ENCODE data around the gene TBC1D22A. TPM values are rescaled to one million over a fixed set of nuclear protein-coding genes. Genes with fewer than 3 reads are reported as not detected.

TBC1D22A gene
- total and polyA plus RNA-seq, 9 of the 15 experiments (the other 6 are each of a cell fraction or from before 2014, with no cell fraction given) = 0.20 to 11.5 (median 5.2) TPM

GRCh38 chr22:46732513-46732912, 29.9 kb upstream of the TBC1D22A start:
- no peak overlapping the region for H2AFZ ChIP-seq (ENCODE audit: low read depth, low read length)
- H3K79me2 ChIP-seq (ENCODE audit: control insufficient read depth, insufficient read depth, low read length) = peaks cover 28% of the 10 kb centered on the region
- H3K9ac ChIP-seq (ENCODE audit: insufficient read depth in 1 of 2, low read depth in 2 of 2, low read length in 2 of 2) = no peak overlapping the region
- FAIRE-seq (no peak), ATAC-seq (no peak), DNase-seq (ENCODE audit: extremely low read depth in 1 of 4, low spot score in 3 of 4) (no peak)
- H3K4me2 ChIP-seq (ENCODE audit: insufficient read depth, low read length) = no peak overlapping the region
- H3K27ac ChIP-seq (ENCODE audit: extremely low read depth, low read depth, low read length) = no peak overlapping the region
- H3K4me3 ChIP-seq = no peak overlapping the region
- no peaks in the 10 kb centered on the region for H3K9me1 ChIP-seq (ENCODE audit: control insufficient read depth, insufficient read depth, low read length)
- H3K36me3 ChIP-seq (ENCODE audit: control insufficient read depth, insufficient read depth, low read length) = peaks cover 2% of the 10 kb centered on the region; the same call in 1 of the 3 replicates
- TF ChIP-seq SAFB (IDR thresholded peaks at IDR 0.05; ENCODE audit: borderline replicate concordance, low read depth, low read length) (no peak), USF1 (CRISPR knock-in tag; IDR thresholded peaks at IDR 0.05) (no peak), KLF1 (tag; IDR thresholded peaks at IDR 0.05) (no peak), ZNF668 (CRISPR knock-in tag; IDR thresholded peaks at IDR 0.05) (no peak), MAX (CRISPR knock-in tag; IDR thresholded peaks at IDR 0.05) (no peak), TCF7L2 (IDR thresholded peaks at IDR 0.05; ENCODE audit: low read depth, low read length) (no peak), TRIM28 (IDR thresholded peaks at IDR 0.05) (no peak), NR1H2 (CRISPR knock-in tag; IDR thresholded peaks at IDR 0.05) (no peak), GATAD2B (IDR thresholded peaks at IDR 0.05; ENCODE audit: borderline replicate concordance) (no peak), KLF6 (CRISPR knock-in tag; IDR thresholded peaks at IDR 0.05; ENCODE audit: borderline replicate concordance) (no peak), XRCC5 (IDR thresholded peaks at IDR 0.05; ENCODE audit: low read depth, low read length) (no peak), RNF219 (CRISPR knock-in tag; IDR thresholded peaks at IDR 0.05) (no peak), TAF1 (IDR thresholded peaks at IDR 0.05; ENCODE audit: control insufficient read depth, extremely low read depth, insufficient read depth, low read length, severe bottlenecking) (no peak), HINFP (tag; conservative IDR thresholded peaks at IDR 0.05; ENCODE audit: low read depth) (no peak)
- H3K9me3 ChIP-seq (replicated peaks; ENCODE audit: control insufficient read depth, insufficient read depth, low read depth, low read length) = no peaks in the 10 kb centered on the region
- H3K4me1 ChIP-seq (replicated peaks in 1 of 2; ENCODE audit: control insufficient read depth in 2 of 2, insufficient read depth in 2 of 2, low read length in 2 of 2) = peaks cover 0 to 33% of the 10 kb centered on the region in 2 experiments; a peak in 4 of 5 replicates
- H4K20me1 ChIP-seq (replicated peaks; ENCODE audit: control insufficient read depth, insufficient read depth, low read length) = no peaks in the 10 kb centered on the region
- 98% methylated on average over 5 of the region's 7 CpGs for WGBS (ENCODE audit: insufficient coverage, low coverage, missing lambda C conversion rate)
- no peaks in the 10 kb centered on the region for H3K27me3 ChIP-seq (ENCODE audit: control insufficient read depth in 2 of 2, insufficient read depth in 2 of 2, low read length in 2 of 2)
- POLR2A ChIA-PET = interaction anchor here (0.5 to 0.9 kb wide), 3 partner anchors 9 to 643 kb away, joined by 3 to 4 read pairs (median 4); no protein-coding TSS in a partner anchor
- no TSS peak for BruUV-seq (replicated peaks)
- intact Hi-C loops (cut with micrococcal nuclease) = no loop called here
- CTCF ChIA-PET (ENCODE audit: low intra/inter-chr PET ratio) = no interaction called here
- in situ Hi-C loops (cut with MboI) = no loop called here

Data from K562 (cell line).